SK-N-SH (cell line): ENCODE data around the gene ABCA10. TPM values are rescaled to one million over a fixed set of nuclear protein-coding genes. Genes with fewer than 3 reads are reported as not detected.

ENCODE experiments used
- CTCF ChIA-PET: fragments of 300-600, 350-600 bp; formaldehyde crosslinking; extraction: SDS; loops from one replicate; lab custom pipeline; 2021; lab: Yijun Ruan, JAX
- POLR2A ChIA-PET: fragments of 350-600 bp; sonication (Branson Sonifier 250); formaldehyde crosslinking; extraction: SDS; loops from one replicate; lab custom pipeline; 2020; ENCODE audit warnings: antibody characterized with exemption, inconsistent platforms; lab: Yijun Ruan, JAX
- DNase-seq: peaks from one replicate; pipeline ENCODE4 v3.0.0; 2012
- H2AFZ ChIP-seq: fragments of 200-600 bp; sonication (generic); 2 replicates; pipeline ENCODE4 v1.8.1; 2016; ENCODE audit warnings: antibody characterized with exemption, mild to moderate bottlenecking, low read depth
- H3F3A ChIP-seq: fragments of 200-600 bp; sonication (generic); replicated peaks from 2 replicates; pipeline ENCODE3; 2016; ENCODE audit warnings: antibody characterized with exemption, mild to moderate bottlenecking; ENCODE audit not compliant: insufficient read depth
- H3K27ac ChIP-seq, 2 experiments: fragments of 200-500 bp in 1 of 2; fragments of 200-600 bp in 1 of 2; sonication (Bioruptor generic) in 1 of 2; sonication (generic), shearing (Covaris generic) in 1 of 2; 2 replicates each; pipeline versions ENCODE4 v1.5.1 to v1.6.1; 2014 to 2016; ENCODE audit warnings: low read depth in 2 of 2, inconsistent platforms in 1 of 2, low read length in 1 of 2, mild to moderate bottlenecking in 1 of 2, mixed read lengths in 1 of 2
- H3K27me3 ChIP-seq: fragments of 200-600 bp; sonication (generic), shearing (Covaris generic); 2 replicates; pipeline ENCODE4 v1.6.1; 2016; ENCODE audit warnings: mixed run types; ENCODE audit not compliant: insufficient read depth
- H3K36me3 ChIP-seq, 2 experiments: fragments of 200-500 bp in 1 of 2; fragments of 200-600 bp in 1 of 2; sonication (Bioruptor generic) in 1 of 2; sonication (generic) in 1 of 2; replicated peaks in 1 of 2; 2 replicates each; pipeline versions ENCODE3 to v1.5.1; 2014 to 2016; ENCODE audit warnings: low read length in 1 of 2, mild to moderate bottlenecking in 1 of 2; ENCODE audit not compliant: insufficient read depth in 2 of 2, control insufficient read depth in 1 of 2
- H3K4me1 ChIP-seq, 2 experiments: fragments of 200-500 bp in 1 of 2; fragments of 200-600 bp in 1 of 2; sonication (Bioruptor generic) in 1 of 2; sonication (generic), shearing (Covaris generic) in 1 of 2; 2 replicates each; pipeline versions ENCODE4 v1.5.1 to v1.6.1; 2014 to 2016; ENCODE audit warnings: low read depth in 1 of 2, low read length in 1 of 2, mixed run types in 1 of 2; ENCODE audit not compliant: insufficient read depth in 2 of 2, control insufficient read depth in 1 of 2
- H3K4me2 ChIP-seq: fragments of 200-600 bp; sonication (generic), shearing (Covaris generic); 2 replicates; pipeline ENCODE4 v1.6.1; 2017; ENCODE audit warnings: mixed run types
- H3K4me3 ChIP-seq, 2 experiments: fragments of 200-500 bp in 1 of 2; fragments of 200-600 bp in 1 of 2; sonication (Bioruptor generic) in 1 of 2; sonication (generic), shearing (Covaris generic) in 1 of 2; 2 replicates each; pipeline versions ENCODE4 v1.5.1 to v1.8.1; 2014 to 2016; ENCODE audit warnings: low read depth in 2 of 2, inconsistent platforms in 1 of 2, low read length in 1 of 2, mild to moderate bottlenecking in 1 of 2, mixed read lengths in 1 of 2, moderate library complexity in 1 of 2
- H3K79me2 ChIP-seq: fragments of 200-600 bp; sonication (generic); 2 replicates; pipeline ENCODE4 v1.8.1; 2017; ENCODE audit warnings: mild to moderate bottlenecking; ENCODE audit not compliant: insufficient read depth
- H3K9ac ChIP-seq: fragments of 200-600 bp; sonication (generic); 2 replicates; pipeline ENCODE4 v1.6.1; 2017; ENCODE audit warnings: mixed run types
- H3K9me2 ChIP-seq: fragments of 200-600 bp; sonication (generic); 2 replicates; pipeline ENCODE4 v1.6.1; 2017; ENCODE audit warnings: mixed run types
- H3K9me3 ChIP-seq: fragments of 200-600 bp; sonication (generic); 2 replicates; pipeline ENCODE4 v1.6.1; 2017; ENCODE audit warnings: mixed run types, mild to moderate bottlenecking, moderate library complexity
- H4K20me1 ChIP-seq: fragments of 200-600 bp; sonication (generic); 2 replicates; pipeline ENCODE4 v1.6.1; 2017; ENCODE audit warnings: mild to moderate bottlenecking, mixed run types; ENCODE audit not compliant: insufficient read depth
- CHD2 ChIP-seq: fragments of 150-350 bp; IDR thresholded peaks from 2 replicates; pipeline ENCODE4 v1.6.1; 2018; ENCODE audit warnings: low read length; ENCODE audit not compliant: partially characterized antibody
- ELF1 ChIP-seq: IDR thresholded peaks from 2 replicates; pipeline ENCODE4 v1.4.0; 2012
- EP300 ChIP-seq, 2 experiments: IDR thresholded peaks; 2 replicates each; pipeline versions ENCODE4 v1.4.0 to v1.6.1; 2012; ENCODE audit warnings: borderline replicate concordance in 1 of 2, low read depth in 1 of 2, low read length in 1 of 2
- FOXM1 ChIP-seq: IDR thresholded peaks from 2 replicates; pipeline ENCODE4 v1.4.0; 2012; ENCODE audit warnings: low read depth, mild to moderate bottlenecking
- GABPA ChIP-seq: IDR thresholded peaks from 2 replicates; pipeline ENCODE4 v1.4.0; 2012; ENCODE audit warnings: low read depth, mild to moderate bottlenecking
- JUND ChIP-seq: IDR thresholded peaks from 2 replicates; pipeline ENCODE4 v1.4.0; 2012
- MEF2A ChIP-seq: IDR thresholded peaks from 2 replicates; pipeline ENCODE4 v1.4.0; 2012; ENCODE audit warnings: low read depth, borderline replicate concordance
- MXI1 ChIP-seq: IDR thresholded peaks from 2 replicates; pipeline ENCODE4 v1.6.1; 2012; ENCODE audit warnings: mild to moderate bottlenecking, low read depth, low read length, improper control_type of control experiment
- NFIC ChIP-seq: IDR thresholded peaks from 2 replicates; pipeline ENCODE4 v1.4.0; 2012; ENCODE audit warnings: borderline replicate concordance
- NRF1 ChIP-seq: IDR thresholded peaks from 2 replicates; pipeline ENCODE4 v1.6.1; 2012; ENCODE audit warnings: low read depth, mild to moderate bottlenecking, low read length
- POLR2AphosphoS5 ChIP-seq: IDR thresholded peaks from 2 replicates; pipeline ENCODE4 v1.6.1; 2012; ENCODE audit warnings: low read depth, low read length
- RAD21 ChIP-seq: IDR thresholded peaks from 2 replicates; pipeline ENCODE4 v1.6.1; 2012; ENCODE audit warnings: mild to moderate bottlenecking, low read length
- RXRA ChIP-seq: IDR thresholded peaks from 2 replicates; pipeline ENCODE4 v1.4.0; 2012; ENCODE audit warnings: low read depth, mild to moderate bottlenecking, borderline replicate concordance
- SMC3 ChIP-seq: IDR thresholded peaks from 2 replicates; pipeline ENCODE4 v1.6.1; 2012; ENCODE audit warnings: low read depth, low read length, improper control_type of control experiment
- TAF1 ChIP-seq: IDR thresholded peaks from 2 replicates; pipeline ENCODE4 v1.6.1; 2012; ENCODE audit warnings: low read depth, mild to moderate bottlenecking, low read length, moderate library complexity, borderline replicate concordance
- TEAD4 ChIP-seq: IDR thresholded peaks from 2 replicates; pipeline ENCODE4 v1.4.0; 2012; ENCODE audit warnings: mild to moderate bottlenecking, borderline replicate concordance; ENCODE audit not compliant: insufficient read depth
- YY1 ChIP-seq: IDR thresholded peaks from 2 replicates; pipeline ENCODE4 v1.4.0; 2012; ENCODE audit warnings: low read depth, mild to moderate bottlenecking
- WGBS: methylation state at CpG from one replicate; pipeline ENCODE4 v1.1.6; 2017; ENCODE audit warnings: low lambda C conversion rate; 5-methylcytosine and 5-hydroxymethylcytosine counted together
- polyA plus RNA-seq, 3 experiments: library from polyadenylated mRNA; depleted of rRNA; stranded (reverse); fragments of >200 nt; gene quantifications; 2 replicates each; pipeline ENCODE4 v1.2.3, GENCODE V29; 2012
- TF ChIP-seq, protein P1 (sequence below): IDR thresholded peaks from 2 replicates; pipeline ENCODE4 v1.4.0; 2012; ENCODE audit warnings: low read depth, borderline replicate concordance
- TF ChIP-seq, protein P2 (sequence below): IDR thresholded peaks from 2 replicates; pipeline ENCODE4; 2012

ABCA10 gene
- polyA plus RNA-seq, 1 of the 3 experiments (the other 2 are of a cell fraction): 0.07 TPM

DNA sequence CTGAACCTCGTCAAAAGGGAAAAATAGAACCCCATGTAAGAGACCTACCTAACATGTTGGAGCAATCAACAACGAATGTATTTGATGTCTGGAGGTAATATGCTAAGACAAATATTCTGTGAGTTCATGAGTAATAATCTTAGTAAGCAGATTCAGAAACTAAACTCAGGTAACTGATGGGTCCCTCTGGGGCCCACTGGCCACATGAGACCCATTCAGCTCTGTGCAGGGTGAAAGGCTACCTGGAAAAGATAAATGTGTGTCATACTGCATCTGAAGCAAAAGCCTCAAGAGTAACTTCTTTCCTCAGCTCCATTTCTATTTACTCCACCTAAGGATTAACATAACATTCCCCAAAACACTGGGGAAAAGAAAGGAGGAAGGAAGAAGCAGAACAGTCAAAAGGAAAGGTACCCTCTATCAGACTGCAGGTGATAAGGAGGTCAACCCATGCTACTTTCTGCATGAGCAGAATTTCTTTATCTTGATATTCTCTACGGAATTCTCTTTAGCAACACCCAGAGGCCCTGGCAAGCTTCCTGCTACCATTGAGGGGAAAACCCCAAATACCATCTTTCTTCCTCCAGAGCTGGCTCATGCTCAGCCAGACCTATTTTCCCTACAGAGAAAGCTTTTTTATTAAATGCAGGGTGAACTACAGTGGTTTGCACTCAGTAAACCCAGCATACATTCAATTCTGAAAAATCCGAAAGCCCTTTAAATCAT lies 49.2 kb downstream of the ABCA10 start:
- Histone ChIP-seq H4K20me1 (no peaks in the 10 kb centered on the region), H3K4me2 (no peak overlapping the region), H3F3A (peaks cover 10% of the 10 kb centered on the region), H2AFZ (peak overlapping the region; percentile 18; the same call in 1 of the 2 replicates), H3K27ac (no peak overlapping the region), H3K27me3 (no peaks in the 10 kb centered on the region), H3K9me2 (no peaks in the 10 kb centered on the region), H3K4me1 (peaks cover 0 to 13% of the 10 kb centered on the region in 2 experiments; a peak in 2 of 4 replicates), H3K79me2 (no peaks in the 10 kb centered on the region), H3K9ac (no peak overlapping the region), H3K4me3 (no peak overlapping the region), H3K9me3 (no peaks in the 10 kb centered on the region), H3K36me3 (no peaks in the 10 kb centered on the region)
- ChIA-PET POLR2A (no interaction called here), CTCF (interaction anchor here (1.1 to 1.2 kb wide), 2 partner anchors 23 to 795 kb away, joined by 3 read pairs; no protein-coding TSS in a partner anchor)
- 35% methylated on average over 4 of the region's 4 CpGs for WGBS
- TF ChIP-seq MEF2A: no peak
- TF ChIP-seq NFIC: 0 out of 2 replicates have a peak, but pooled peaks have one; percentile 12
- TF ChIP-seq JUND: no peak
- no peak for DNase-seq

DNA sequence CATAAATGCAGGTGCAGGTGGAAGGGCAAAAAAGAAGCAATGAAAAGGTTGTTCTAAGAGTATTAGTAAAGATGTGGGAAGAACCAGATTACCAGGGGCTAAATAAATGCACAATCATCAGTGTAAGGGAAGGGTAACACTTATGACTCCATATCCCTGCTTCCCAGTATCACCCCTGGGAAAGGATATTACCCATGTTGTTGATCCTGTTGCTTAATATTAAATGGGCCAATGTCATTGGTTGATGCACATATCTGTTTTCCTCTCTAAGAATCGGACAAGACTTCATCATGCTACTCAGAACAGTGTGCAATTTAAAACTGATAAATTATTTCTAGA lies 52.2 kb downstream of the ABCA10 start:
- no peaks in the 10 kb centered on the region for H3K36me3 ChIP-seq
- peaks cover 10% of the 10 kb centered on the region for H3F3A ChIP-seq
- no peaks in the 10 kb centered on the region for H4K20me1 ChIP-seq
- no peaks in the 10 kb centered on the region for H3K79me2 ChIP-seq
- DNase-seq: no peak
- TF ChIP-seq SMC3: no peak
- TF ChIP-seq TAF1: no peak
- no peak for TF ChIP-seq EP300 (IDR thresholded peaks at IDR 0.05; ENCODE audit: borderline replicate concordance in 1 of 2, low read depth in 1 of 2, low read length in 1 of 2)
- no peak for TF ChIP-seq ELF1
- H3K4me1 ChIP-seq: peaks cover 0 to 13% of the 10 kb centered on the region in 2 experiments; a peak in 2 of 4 replicates
- ChIA-PET POLR2A (no interaction called here), CTCF (no interaction called here)
- H2AFZ ChIP-seq: peak overlapping the region; percentile 51; the same call in 1 of the 2 replicates
- H3K27me3 ChIP-seq: no peaks in the 10 kb centered on the region
- H3K9me2 ChIP-seq: no peaks in the 10 kb centered on the region
- peak overlapping the region in 1 of 2 experiments; percentile 65; a peak in 2 of 4 replicates for H3K27ac ChIP-seq
- no peak overlapping the region for H3K9ac ChIP-seq
- H3K4me3 ChIP-seq: no peak overlapping the region
- H3K9me3 ChIP-seq: no peaks in the 10 kb centered on the region
- H3K4me2 ChIP-seq: no peak overlapping the region
- WGBS: 80% methylated on average over 1 of the region's 1 CpG

DNA sequence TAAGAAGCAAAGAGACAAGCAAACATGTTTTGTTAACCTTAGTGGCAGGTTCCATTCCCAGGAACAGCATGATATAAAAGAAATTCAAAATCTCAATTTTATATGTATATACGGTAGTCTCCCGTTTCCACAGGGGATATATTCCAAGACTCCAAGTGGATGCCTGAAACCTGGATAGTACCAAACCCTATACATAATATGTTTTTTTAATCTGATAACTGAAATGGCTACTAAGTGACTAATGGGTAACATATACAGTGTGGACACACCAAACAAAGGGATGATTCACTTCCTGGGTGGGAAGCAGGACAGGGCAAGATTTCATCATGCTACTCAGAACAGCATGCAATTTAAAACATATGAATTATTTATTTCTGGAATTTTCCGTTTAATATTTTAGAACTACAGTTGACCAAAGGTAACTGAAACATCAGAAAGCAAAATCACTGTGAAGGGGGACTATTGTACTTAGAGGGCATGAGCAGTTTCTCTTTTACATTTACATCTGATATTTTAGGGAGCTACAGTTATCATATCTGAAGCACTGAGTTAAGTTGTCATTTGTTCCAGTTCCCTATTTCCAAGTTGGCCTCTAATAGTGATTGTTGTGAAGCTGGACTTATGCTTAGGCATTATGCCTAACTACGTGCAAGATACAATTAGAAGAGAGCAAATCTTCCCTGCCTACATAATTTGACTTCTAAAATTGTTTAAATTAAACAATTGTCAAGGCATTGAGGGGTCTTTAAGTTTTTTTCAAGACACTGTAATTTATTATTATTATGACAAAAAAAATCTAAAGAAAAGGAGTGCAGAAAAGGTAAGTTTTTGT lies 52.8 kb downstream of the ABCA10 start:
- H3K9ac ChIP-seq: no peak overlapping the region; the same call in 1 of the 2 replicates
- H3K4me1 ChIP-seq: peaks cover 0 to 13% of the 10 kb centered on the region in 2 experiments; a peak in 2 of 4 replicates
- peak overlapping the region; percentile 69; the same call in 1 of the 2 replicates for H2AFZ ChIP-seq
- no peaks in the 10 kb centered on the region for H3K36me3 ChIP-seq
- peak overlapping the region; percentile 53 for H3K4me2 ChIP-seq
- H3K9me2 ChIP-seq: no peaks in the 10 kb centered on the region
- no peaks in the 10 kb centered on the region for H3K9me3 ChIP-seq
- H3K27ac ChIP-seq: peak overlapping the region in 1 of 2 experiments; percentile 65; a peak in 2 of 4 replicates
- H3K27me3 ChIP-seq: no peaks in the 10 kb centered on the region
- ChIA-PET POLR2A (no interaction called here), CTCF (interaction anchor here (0.7 kb wide), 1 partner anchor 20 kb away, joined by 3 read pairs; no protein-coding TSS in a partner anchor)
- no peaks in the 10 kb centered on the region for H4K20me1 ChIP-seq
- peaks cover 10% of the 10 kb centered on the region for H3F3A ChIP-seq
- WGBS: 23% methylated on average over 4 of the region's 4 CpGs
- no peaks in the 10 kb centered on the region for H3K79me2 ChIP-seq
- H3K4me3 ChIP-seq: no peak overlapping the region; a peak in 1 of 4 replicates
- DNase-seq: no peak
- TF ChIP-seq POLR2AphosphoS5 (peak; percentile 34; the same call in 1 of the 2 replicates), YY1 (0 out of 2 replicates have a peak, but pooled peaks have one; percentile 28), JUND (peak; percentile 94), MXI1 (no peak), CHD2 (no peak), RXRA (no peak), RAD21 (no peak), ELF1 (no peak), TAF1 (no peak), TEAD4 (no peak), GABPA (no peak), NRF1 (no peak), EP300 (IDR thresholded peaks at IDR 0.05; ENCODE audit: borderline replicate concordance in 1 of 2, low read depth in 1 of 2, low read length in 1 of 2) (peak in 1 of 2 experiments; percentile 85; a peak in 1 of 4 replicates), FOXM1 (0 out of 2 replicates have a peak, but pooled peaks have one; percentile 44)
- TF ChIP-seq, protein P1, sequence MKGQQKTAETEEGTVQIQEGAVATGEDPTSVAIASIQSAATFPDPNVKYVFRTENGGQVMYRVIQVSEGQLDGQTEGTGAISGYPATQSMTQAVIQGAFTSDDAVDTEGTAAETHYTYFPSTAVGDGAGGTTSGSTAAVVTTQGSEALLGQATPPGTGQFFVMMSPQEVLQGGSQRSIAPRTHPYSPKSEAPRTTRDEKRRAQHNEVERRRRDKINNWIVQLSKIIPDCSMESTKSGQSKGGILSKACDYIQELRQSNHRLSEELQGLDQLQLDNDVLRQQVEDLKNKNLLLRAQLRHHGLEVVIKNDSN: no peak
- TF ChIP-seq, protein P2, sequence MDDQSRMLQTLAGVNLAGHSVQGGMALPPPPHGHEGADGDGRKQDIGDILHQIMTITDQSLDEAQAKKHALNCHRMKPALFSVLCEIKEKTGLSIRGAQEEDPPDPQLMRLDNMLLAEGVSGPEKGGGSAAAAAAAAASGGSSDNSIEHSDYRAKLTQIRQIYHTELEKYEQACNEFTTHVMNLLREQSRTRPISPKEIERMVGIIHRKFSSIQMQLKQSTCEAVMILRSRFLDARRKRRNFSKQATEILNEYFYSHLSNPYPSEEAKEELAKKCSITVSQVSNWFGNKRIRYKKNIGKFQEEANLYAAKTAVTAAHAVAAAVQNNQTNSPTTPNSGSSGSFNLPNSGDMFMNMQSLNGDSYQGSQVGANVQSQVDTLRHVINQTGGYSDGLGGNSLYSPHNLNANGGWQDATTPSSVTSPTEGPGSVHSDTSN: peak; percentile 85
